Measurements from ENCODE around the gene RB1. TPM values are rescaled to one million over a fixed set of nuclear protein-coding genes. Genes with fewer than 3 reads are reported as not detected.

Gene RB1
- total and polyA plus RNA-seq, 9 of the 15 experiments (the other 6 are each of a cell fraction or from before 2014, with no cell fraction given): 5.0 to 23.8 (median 17.9) TPM

DNA sequence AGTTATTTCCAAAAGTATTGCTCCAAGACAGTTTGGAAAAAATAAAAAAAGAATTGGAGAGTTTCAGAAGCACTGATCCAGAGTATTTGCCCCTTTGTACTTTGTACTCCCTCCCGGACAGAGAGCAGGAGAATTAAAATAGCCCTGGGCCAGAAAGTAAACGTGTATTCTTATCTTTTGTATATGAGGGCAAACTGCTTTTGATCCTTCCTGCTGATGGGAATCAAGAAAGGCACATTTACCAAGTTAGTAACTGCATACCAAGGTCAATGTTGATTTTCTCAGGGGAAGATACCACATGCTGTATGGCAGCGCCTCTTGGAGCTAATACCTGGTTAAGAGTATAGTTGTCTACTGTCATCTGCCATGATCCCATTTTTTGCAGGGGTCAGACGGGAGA is 10.9 kb upstream of the RB1 start:
- no peaks in the 10 kb centered on the region for H3K36me3 ChIP-seq (ENCODE audit: control insufficient read depth, insufficient read depth, low read length)
- H3K4me3 ChIP-seq: no peak overlapping the region
- H3K4me2 ChIP-seq (ENCODE audit: insufficient read depth, low read length): no peak overlapping the region
- no peaks in the 10 kb centered on the region for H3K27me3 ChIP-seq (ENCODE audit: control insufficient read depth in 2 of 2, insufficient read depth in 2 of 2, low read length in 2 of 2)
- intact Hi-C loops (cut with micrococcal nuclease): loop anchor here (10.0 kb wide), 1 partner anchor 168 kb away; no protein-coding TSS in a partner anchor
- H3K9me3 ChIP-seq (replicated peaks; ENCODE audit: control insufficient read depth, insufficient read depth, low read depth, low read length): no peaks in the 10 kb centered on the region
- H3K9me1 ChIP-seq (ENCODE audit: control insufficient read depth, insufficient read depth, low read length): no peaks in the 10 kb centered on the region
- H4K20me1 ChIP-seq (replicated peaks; ENCODE audit: control insufficient read depth, insufficient read depth, low read length): no peaks in the 10 kb centered on the region
- in situ Hi-C loops (cut with MboI): no loop called here
- ATAC-seq (no peak), FAIRE-seq (no peak), DNase-seq (ENCODE audit: extremely low read depth in 1 of 4, low spot score in 3 of 4) (no peak)
- BruUV-seq (replicated peaks): no TSS peak
- POLR2A ChIA-PET: interaction anchor here (0.7 to 1.4 kb wide), 2 partner anchors 10 to 256 kb away, joined by 3 to 9 read pairs; no protein-coding TSS in a partner anchor
- H3K79me2 ChIP-seq (ENCODE audit: control insufficient read depth, insufficient read depth, low read length): no peaks in the 10 kb centered on the region
- H3K4me1 ChIP-seq (replicated peaks in 1 of 2; ENCODE audit: control insufficient read depth in 2 of 2, insufficient read depth in 2 of 2, low read length in 2 of 2): peaks cover 0 to 5% of the 10 kb centered on the region in 2 experiments; a peak in 1 of 5 replicates
- H2AFZ ChIP-seq (ENCODE audit: low read depth, low read length): no peak overlapping the region
- no peak overlapping the region for H3K27ac ChIP-seq (ENCODE audit: extremely low read depth, low read depth, low read length)
- 13% methylated on average over 4 of the region's 4 CpGs for WGBS (ENCODE audit: insufficient coverage, low coverage, missing lambda C conversion rate)
- CTCF ChIA-PET (ENCODE audit: low intra/inter-chr PET ratio): no interaction called here
- no peak overlapping the region for H3K9ac ChIP-seq (ENCODE audit: insufficient read depth in 1 of 2, low read depth in 2 of 2, low read length in 2 of 2)
- TF ChIP-seq YY1 (IDR thresholded peaks at IDR 0.05; ENCODE audit: borderline replicate concordance in 1 of 3, control insufficient read depth in 1 of 3, extremely low read depth in 1 of 3, insufficient read depth in 3 of 3, insufficient read length in 1 of 3, insufficient replicate concordance in 2 of 3, low read depth in 1 of 3, low read length in 2 of 3) (no peak), RBBP5 (IDR thresholded peaks at IDR 0.05; ENCODE audit: borderline replicate concordance, insufficient read depth, low read length, poor library complexity, severe bottlenecking) (no peak), FOXA3 (CRISPR knock-in tag; conservative IDR thresholded peaks at IDR 0.05 in 1 of 2, IDR thresholded peaks at IDR 0.05 in 1 of 2) (no peak), SAFB (IDR thresholded peaks at IDR 0.05; ENCODE audit: borderline replicate concordance, low read depth, low read length) (no peak), SMAD4 (CRISPR knock-in tag; conservative IDR thresholded peaks at IDR 0.05) (no peak), ZNF76 (CRISPR knock-in tag; IDR thresholded peaks at IDR 0.05; ENCODE audit: borderline replicate concordance) (no peak), CBFA2T2 (conservative IDR thresholded peaks at IDR 0.05) (no peak), BHLHE40 (IDR thresholded peaks at IDR 0.05; ENCODE audit: low read length) (no peak)
- TF ChIP-seq, protein P1, sequence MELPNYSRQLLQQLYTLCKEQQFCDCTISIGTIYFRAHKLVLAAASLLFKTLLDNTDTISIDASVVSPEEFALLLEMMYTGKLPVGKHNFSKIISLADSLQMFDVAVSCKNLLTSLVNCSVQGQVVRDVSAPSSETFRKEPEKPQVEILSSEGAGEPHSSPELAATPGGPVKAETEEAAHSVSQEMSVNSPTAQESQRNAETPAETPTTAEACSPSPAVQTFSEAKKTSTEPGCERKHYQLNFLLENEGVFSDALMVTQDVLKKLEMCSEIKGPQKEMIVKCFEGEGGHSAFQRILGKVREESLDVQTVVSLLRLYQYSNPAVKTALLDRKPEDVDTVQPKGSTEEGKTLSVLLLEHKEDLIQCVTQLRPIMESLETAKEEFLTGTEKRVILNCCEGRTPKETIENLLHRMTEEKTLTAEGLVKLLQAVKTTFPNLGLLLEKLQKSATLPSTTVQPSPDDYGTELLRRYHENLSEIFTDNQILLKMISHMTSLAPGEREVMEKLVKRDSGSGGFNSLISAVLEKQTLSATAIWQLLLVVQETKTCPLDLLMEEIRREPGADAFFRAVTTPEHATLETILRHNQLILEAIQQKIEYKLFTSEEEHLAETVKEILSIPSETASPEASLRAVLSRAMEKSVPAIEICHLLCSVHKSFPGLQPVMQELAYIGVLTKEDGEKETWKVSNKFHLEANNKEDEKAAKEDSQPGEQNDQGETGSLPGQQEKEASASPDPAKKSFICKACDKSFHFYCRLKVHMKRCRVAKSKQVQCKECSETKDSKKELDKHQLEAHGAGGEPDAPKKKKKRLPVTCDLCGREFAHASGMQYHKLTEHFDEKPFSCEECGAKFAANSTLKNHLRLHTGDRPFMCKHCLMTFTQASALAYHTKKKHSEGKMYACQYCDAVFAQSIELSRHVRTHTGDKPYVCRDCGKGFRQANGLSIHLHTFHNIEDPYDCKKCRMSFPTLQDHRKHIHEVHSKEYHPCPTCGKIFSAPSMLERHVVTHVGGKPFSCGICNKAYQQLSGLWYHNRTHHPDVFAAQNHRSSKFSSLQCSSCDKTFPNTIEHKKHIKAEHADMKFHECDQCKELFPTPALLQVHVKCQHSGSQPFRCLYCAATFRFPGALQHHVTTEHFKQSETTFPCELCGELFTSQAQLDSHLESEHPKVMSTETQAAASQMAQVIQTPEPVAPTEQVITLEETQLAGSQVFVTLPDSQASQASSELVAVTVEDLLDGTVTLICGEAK (IDR thresholded peaks at IDR 0.05): no peak
- TF ChIP-seq, protein P1 (CRISPR knock-in tag; IDR thresholded peaks at IDR 0.05): no peak
- TF ChIP-seq, protein P2, sequence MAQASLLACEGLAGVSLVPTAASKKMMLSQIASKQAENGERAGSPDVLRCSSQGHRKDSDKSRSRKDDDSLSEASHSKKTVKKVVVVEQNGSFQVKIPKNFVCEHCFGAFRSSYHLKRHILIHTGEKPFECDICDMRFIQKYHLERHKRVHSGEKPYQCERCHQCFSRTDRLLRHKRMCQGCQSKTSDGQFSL (CRISPR knock-in tag; IDR thresholded peaks at IDR 0.05): no peak
- TF ChIP-seq, protein P2 (tag; IDR thresholded peaks at IDR 0.05): no peak

Measured in K562 (cell line).